GM18951 (cell line): ENCODE measurements around the gene SHISA4.
"Not testable (repeated sequence)": the region's sequence is repeated elsewhere in the genome, so short reads cannot be mapped to it uniquely, and the experiment has no call there.

Source experiments
- POLR2A ChIP-seq: IDR thresholded peaks from 4 replicates; pipeline ENCODE4 v1.6.1; 2011; ENCODE audit warnings: mild to moderate bottlenecking; ENCODE audit not compliant: insufficient read length, insufficient read depth; ENCODE audit errors: extremely low read depth
- in situ Hi-C: fragments of 300-500 bp; cut with MboI; formaldehyde crosslinking; loops from one replicate; pipeline ENCODE4 v1.12.0; 2022; ENCODE audit warnings: low sequenced_read_pairs, mixed read lengths, inconsistent platforms; ENCODE audit not compliant: unreplicated experiment

SHISA4 gene

GRCh38 chr1:201895913-201896807 is 7.5 kb downstream of the SHISA4 start:
- in situ Hi-C loops: loop anchor here (10.0 kb wide), 1 partner anchor 229 kb away; the partner anchor contains the start of gene GPR37L1

GRCh38 chr1:201896951-201897391 is 8.3 kb downstream of the SHISA4 start:
- in situ Hi-C loops: loop anchor here (10.0 kb wide), 1 partner anchor 228 kb away; the partner anchor contains the start of gene GPR37L1
- TF ChIP-seq POLR2A: no peak

More at GRCh38 chr1:201895913-201896807, 7.5 kb downstream of the SHISA4 start:
- TF ChIP-seq POLR2A: no peak

DNA sequence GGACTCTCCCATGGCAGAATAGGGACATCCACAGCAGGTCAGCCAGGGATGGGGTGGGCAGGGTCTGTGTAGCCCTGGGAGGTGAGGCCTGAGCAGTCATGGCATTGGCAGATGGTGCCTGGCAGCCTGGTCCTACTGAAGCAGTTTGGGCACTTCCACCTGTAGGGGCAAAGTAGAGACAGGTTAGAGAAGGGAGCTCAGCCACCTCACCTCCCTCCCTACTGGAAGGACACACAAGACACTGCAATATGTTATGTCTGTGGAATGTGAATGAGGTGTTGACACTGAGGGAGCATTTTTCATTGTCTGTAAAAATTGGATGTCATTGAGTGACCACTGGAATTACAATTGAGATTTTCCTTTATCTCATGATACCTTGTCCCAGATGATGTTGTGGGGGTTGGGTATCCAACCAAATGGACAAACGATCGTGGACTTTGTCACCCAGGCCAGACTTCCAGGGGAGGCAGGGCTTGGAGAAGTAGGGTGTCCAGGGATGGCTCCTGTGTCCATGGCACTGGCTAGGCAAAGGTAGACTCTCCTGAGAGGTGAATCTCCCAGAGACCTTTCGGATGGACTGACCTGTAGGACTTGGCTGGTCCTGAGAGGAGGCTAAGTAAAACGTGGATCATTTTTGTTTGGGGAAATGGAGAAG is 9.7 kb downstream of the SHISA4 start:
- no peak for TF ChIP-seq POLR2A
- in situ Hi-C loops: loop anchor here (10.0 kb wide), 1 partner anchor 226 kb away; the partner anchor contains the start of gene GPR37L1

- TF ChIP-seq POLR2A: no peak
- in situ Hi-C loops: loop anchor here (10.0 kb wide), 1 partner anchor 226 kb away; the partner anchor contains the start of gene GPR37L1
Observed at GRCh38 chr1:201898992-201899391, 10.3 kb downstream of the SHISA4 start.

DNA sequence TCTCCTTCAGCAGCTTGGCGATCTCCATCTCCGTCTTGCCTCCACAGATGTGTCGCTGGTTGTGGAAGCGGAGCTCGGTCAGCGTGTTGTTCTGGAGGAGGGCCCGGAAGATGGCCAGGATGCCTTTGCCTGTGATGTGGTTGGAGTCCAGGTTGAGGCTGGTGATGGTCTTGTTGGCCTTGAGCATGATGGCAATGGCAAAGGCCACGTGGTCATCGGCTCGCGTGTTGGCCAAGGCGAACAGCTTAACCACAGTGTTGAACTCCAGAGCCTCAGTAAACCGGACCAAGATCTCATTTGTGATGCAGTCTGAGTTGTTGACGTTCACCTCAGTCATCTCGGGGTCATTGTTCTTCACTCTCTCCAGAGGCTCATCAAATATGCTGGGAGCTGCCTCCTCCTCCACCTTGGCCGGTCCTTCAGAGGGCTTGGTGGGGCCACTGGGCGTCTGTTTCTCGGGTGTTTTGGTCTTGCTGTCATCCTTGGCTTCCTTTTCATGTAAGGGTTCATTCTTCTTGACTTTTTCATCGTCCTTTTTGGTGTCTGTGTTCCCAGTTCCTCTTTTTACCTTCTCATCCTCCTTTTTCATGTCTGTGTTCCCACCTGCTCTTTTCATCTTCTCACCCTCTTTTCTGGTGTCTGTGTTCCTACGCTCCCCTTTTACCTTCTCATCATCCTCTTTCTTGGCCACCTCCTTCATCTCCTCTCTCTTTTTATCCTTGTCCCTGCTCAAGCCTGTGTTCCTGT is 11.2 kb downstream of the SHISA4 start:
- in situ Hi-C loops: loop anchor here (10.0 kb wide), 1 partner anchor 225 kb away; the partner anchor contains the start of gene GPR37L1
- no peak for TF ChIP-seq POLR2A

GRCh38 chr1:201900476-201900875 is 11.8 kb downstream of the SHISA4 start:
- in situ Hi-C loops: no loop called here
- TF ChIP-seq POLR2A: no peak

- in situ Hi-C loops: not testable (repeated sequence)
Observed at GRCh38 chr1:201901036-201901435, 12.3 kb downstream of the SHISA4 start.

DNA sequence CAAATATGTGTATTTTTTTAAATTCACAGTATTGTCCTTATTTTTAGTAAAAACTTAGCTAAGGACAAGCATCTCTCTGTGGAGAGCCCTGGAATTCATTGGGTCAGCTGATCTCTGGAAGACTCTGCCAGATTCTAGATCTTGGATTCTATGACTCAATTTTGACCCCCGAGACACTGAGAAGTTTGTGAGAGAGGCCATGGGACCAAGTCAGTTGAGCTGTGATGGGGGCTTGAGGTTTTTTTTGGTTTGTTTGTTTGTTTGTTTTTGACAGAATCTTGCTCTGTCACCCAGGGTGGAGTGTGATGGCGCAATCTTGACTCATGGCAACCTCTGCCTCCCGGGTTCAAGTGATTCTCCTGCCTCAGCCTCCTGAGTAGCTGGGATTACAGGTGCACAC is 13.5 kb downstream of the SHISA4 start:
- in situ Hi-C loops: no loop called here
- no peak for TF ChIP-seq POLR2A

DNA sequence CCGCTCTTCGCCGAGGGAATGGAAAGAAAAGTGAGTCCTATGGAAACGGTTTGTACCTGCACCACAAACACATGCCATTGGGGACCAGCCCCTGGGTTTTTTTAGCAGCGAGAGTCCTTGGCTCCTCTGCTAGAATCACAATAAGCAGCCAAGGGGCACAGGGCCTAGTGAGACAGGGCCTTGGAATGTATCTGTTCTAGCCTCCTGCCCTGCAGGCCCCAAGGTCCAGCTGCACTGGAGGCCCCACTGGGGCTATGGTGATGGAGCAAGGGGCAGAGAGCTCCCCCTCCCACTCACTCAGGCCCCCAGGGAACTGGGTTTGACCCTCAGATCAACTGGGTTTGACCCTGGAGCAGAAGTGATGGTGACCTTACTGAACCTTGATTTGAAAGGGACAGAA is 14.4 kb downstream of the SHISA4 start:
- in situ Hi-C loops: no loop called here
- no peak for TF ChIP-seq POLR2A

GRCh38 chr1:201904579-201904978 is 15.9 kb downstream of the SHISA4 start:
- in situ Hi-C loops: no loop called here

DNA sequence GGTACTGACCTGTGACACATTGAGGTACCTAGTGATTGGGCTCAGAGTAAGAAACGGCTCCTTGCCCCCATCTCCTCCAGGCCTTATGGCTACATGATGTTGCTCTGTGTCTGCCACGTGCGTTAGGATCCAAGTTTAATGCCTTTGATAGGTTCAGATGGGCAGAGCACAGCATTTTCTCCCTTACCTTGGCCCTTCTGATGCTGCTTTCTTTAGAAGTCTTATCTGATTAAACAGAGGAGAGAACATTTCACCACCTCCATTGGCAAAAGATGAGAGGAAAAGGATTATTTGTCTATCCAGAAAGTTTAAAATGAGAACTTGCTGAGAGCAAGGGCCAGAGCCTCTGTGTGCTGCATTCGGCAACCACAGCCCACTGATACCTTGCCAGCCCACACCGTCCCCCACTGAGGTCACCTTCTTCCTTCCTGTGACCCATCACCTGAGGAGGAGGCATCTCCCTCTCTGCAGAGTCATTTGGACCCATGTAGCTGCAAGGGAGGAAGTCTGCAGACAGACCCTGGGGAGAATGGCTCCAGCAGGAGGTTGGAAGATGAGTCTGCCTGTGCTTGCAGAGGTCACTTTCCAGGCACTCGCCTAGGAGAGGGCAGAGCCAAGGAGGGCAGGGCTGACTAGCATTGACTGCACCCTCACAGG is 16.7 kb downstream of the SHISA4 start:
- no peak for TF ChIP-seq POLR2A
- in situ Hi-C loops: no loop called here

More at GRCh38 chr1:201904579-201904978, 15.9 kb downstream of the SHISA4 start:
- TF ChIP-seq POLR2A: no peak

DNA sequence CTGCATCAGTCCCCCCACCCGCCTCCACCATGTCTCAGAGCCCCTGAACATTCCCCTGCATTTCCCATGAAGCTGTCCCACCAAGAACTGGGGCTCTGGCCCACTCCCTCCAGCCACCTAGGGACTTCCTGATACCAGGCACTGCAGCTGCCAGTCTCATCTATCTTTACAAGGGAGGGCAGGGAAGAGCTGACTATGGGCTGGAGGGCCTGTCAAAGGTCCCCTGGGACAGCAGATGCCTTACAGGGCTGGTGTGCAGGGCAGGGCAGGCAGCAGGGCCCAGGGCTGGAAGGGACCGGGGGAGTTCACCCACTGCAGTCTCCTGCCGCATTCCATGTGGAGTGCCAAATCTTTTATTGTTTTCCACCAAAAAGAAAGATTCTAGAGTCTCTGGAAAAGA is 17.6 kb downstream of the SHISA4 start:
- in situ Hi-C loops: no loop called here
- no peak for TF ChIP-seq POLR2A
